Activated CD8-positive, alpha-beta memory T cell treated with anti-CD3 and anti-CD28 coated beads, Interleukin-2, amount 50 U/mL, for 1 hour (primary cell): ENCODE measurements around the gene OTOGL.
"Not testable (repeated sequence)": the region's sequence is repeated elsewhere in the genome, so short reads cannot be mapped to it uniquely, and the experiment has no call there.

Experiments used
- DNase-seq: peaks from one replicate; pipeline ENCODE4 v3.0.0-alpha.2; 2020; ENCODE audit errors: extremely low read depth

The OTOGL gene

DNA sequence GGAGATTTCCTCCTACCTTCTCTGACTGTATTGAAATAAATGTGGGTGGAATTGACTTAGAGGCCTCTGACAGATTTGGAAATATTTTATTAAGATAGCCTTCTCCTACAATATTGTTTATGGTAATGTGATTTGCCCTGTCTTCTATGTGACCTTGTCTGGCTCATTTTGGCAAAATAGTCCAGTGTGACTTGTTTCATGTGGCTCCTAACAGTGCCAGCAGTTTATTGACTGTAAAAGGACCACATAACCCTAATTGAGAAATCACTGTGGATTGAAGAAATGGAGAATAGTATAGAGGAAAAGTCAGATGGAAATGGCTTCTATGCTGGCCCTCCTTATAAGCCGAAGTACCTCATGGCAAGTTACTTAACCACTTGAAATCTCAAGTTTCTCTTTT lies 173.8 kb downstream of the OTOGL start:
- DNase-seq = no peak

- no peak for DNase-seq
Measured at GRCh38 chr12:80277732-80278131, 178.4 kb downstream of the OTOGL start.

DNA sequence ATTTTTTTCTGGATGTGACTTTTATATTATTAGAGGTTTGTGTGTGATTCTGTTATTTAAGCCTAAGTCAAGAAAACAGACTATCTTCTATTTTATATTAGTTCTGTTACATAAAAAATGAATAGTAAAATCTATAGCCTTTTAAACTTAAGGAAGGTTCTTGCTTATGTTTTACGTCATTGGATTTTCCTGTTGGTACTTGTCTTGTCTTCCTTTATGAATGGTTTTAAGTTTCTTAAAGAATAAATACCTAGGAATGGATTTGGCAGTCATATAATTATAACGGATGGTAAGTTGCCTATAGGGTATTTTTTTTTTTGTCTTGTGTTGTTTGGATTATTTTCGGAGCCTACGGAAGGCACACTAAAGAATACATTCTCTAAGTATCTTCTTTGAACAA lies 182.9 kb downstream of the OTOGL start:
- no peak for DNase-seq

DNA sequence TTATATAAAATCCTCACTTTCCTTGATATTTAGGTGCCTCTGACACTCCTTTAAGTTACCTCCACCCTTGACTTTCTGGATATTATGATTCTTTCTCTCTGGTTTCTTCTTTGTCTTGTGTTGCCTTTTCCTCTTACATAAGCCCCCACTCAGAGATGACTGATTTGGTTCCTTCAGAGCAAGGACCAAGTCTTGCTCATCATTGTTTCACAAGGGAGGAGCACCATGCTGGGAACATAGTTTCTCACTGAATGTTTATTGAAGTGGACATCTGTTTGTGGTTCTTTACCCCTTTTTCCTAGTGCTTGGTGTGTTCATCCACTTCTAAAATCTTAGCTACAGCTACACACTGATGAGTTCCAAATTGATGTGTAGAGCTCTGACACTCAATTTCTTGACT lies 183.4 kb downstream of the OTOGL start:
- DNase-seq = no peak

DNA sequence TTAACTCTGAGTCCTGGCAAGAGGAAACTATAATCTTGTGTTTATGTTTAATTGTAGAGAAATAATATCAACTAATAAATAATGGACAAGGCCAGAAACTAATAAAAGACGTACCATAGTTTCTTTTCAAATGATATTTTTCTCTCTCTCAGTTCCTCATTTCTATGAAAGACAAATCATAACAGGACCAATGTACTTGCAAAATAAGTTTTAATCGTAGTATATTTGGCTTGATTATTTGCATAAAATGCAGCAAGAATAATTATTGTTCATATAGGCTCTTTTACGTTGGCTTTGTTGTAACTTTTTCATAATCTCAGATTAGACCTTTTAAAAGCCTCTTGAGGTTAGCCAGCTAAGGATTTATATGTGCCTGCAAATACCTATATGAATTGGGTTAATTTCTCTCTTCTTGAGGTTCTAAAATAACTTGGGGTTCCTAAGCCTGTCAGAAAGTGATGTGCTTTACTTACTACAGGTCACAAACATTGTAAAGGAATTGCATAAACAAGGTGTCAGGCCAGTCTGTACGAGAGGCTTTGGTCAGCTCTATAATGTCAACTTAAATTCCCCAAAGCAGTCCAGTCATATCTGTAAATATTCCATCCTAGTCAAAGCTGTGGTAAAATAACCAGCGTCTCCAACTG lies 191.9 kb downstream of the OTOGL start:
- DNase-seq = no peak

- DNase-seq = no peak
Measured at GRCh38 chr12:80293347-80293746, 194.0 kb downstream of the OTOGL start.

GRCh38 chr12:80293759-80294158 lies 194.4 kb downstream of the OTOGL start:
- no peak for DNase-seq

DNA sequence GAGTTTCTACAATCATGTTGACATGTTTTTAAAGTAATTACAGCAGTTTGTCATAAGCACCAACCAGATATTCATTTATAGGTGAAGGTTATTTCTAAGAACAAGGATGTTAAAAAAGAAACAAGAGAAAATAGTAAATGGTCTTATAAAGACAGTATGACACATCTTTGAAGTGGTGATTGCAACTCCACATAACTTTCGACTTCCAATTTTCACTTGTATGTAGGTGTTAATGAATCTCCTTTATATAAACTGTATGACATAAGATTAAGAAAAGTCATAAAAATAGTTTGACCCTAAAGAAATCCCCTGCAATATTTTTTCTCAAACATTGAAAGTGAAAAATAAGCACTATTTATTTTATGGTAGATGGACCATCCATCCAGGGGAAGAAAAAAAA lies 199.9 kb downstream of the OTOGL start:
- DNase-seq = no peak

DNA sequence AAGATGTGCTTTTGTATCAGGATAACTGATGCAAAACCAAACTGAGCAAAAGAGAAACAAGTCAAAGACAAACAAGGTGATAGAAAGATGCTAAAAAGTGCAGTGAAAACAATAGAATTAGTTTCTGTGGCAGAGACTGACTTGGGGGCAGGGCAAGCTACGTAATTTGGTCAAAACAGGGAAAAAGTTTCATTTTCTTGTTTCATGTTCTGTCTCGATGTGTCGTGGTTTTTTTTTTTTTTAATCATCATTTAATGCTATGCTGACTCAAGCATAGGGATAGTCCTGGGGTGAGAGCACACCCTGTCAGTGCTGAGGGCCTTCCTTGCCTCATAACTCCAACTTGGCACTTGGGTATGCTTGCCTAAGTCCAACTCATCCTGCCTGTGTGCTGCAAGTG lies 200.6 kb downstream of the OTOGL start:
- DNase-seq = no peak

- not testable (repeated sequence) for DNase-seq
Measured at GRCh38 chr12:80307436-80307835, 208.1 kb downstream of the OTOGL start.

DNA sequence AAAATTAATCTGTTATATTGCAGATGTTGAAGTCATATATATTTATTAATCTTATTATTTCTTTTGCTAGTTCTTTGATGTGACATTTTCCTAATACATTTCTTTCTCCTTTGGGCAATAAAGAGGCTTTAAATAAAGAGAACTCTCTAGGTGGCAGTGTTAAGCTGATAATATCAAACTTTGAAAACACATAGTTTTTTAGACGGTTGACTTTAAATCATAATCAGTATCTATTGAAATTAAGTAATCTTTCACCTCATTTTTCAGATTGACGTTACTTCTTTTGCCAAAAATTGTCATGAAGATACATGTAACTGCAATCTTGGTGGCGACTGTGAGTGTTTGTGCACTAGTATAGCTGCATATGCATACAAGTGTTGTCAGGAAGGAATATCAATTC lies 213.9 kb downstream of the OTOGL start:
- DNase-seq = no peak

DNA sequence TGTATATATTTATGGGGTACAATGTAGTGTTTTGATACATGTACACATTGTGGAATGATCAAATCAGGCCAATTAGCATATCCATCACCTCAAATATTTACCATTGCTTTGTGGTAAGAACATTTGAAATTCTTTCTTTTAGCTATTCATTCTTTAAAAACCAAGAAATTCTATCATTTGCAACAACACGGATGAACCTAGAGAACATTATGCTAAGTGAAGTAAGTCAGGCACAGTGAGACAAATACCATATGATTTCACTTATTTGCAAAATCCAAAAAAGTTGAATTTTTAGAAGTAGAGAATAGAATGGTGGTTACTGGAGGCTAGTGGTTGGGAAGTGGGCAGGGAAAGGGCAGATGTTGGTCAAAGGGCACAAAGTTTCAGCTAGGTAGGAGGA lies 215.4 kb downstream of the OTOGL start:
- no peak for DNase-seq

- no peak for DNase-seq
Measured at GRCh38 chr12:80316222-80316621, 216.9 kb downstream of the OTOGL start.

GRCh38 chr12:80317307-80317706 lies 218.0 kb downstream of the OTOGL start:
- no peak for DNase-seq

GRCh38 chr12:80317899-80318298 lies 218.6 kb downstream of the OTOGL start:
- no peak for DNase-seq

GRCh38 chr12:80320121-80320678 lies 220.9 kb downstream of the OTOGL start:
- no peak for DNase-seq

GRCh38 chr12:80321653-80322052 lies 222.3 kb downstream of the OTOGL start:
- DNase-seq = no peak

DNA sequence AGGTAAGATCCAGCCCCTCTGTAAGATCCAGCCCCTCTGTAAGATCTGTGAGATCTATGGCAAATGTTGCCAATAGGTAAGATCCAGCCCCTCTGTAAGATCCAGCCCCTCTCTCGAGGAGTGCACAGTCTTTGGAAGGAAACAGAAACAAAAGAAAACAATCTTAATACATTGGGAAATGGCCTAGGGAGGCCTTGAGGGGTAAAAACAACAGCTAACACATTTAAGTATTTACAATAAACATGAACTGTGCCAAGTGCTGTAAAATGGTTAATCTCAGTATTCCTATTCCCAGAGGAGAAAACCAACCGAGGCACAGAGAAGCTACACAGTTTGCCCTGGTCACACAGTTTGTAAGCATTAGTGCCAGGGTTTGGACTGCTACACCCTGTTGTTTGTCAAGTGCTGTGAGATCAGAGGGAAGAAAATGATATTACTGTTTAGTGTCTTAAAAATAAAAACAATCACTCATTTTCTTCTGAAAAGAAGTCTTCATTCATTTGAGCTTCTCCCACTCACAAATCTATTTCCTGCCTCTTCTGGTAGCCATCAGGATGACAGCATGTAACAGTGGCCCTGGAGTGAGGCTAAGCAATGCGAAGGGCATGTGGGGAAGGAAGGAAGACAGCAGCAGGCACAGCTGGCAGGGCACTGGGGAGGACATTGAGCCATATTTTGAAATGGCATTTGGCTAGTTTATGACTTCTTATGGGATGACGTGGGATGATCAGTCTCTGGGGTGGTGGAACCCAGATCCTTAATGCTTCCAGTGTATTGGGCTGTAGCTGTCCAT lies 226.0 kb downstream of the OTOGL start:
- DNase-seq = no peak

DNA sequence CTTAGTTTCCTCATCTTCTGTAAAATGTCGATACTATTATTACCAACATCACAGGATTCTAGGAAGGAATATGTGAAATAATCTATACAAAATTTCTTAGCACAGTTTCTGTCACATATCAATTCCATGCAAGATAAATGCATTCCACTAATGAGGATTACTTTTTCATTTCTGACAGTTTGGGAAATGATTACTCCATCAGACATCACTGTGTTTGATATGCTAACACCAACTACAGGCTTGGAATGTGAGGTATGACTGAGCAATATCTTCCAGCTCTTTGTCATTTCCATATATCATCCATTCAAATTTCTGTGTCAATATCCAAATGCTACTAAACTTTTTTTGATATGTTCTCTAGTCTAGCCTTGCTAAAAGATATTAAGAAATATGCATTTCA lies 233.5 kb downstream of the OTOGL start:
- DNase-seq = no peak

DNA sequence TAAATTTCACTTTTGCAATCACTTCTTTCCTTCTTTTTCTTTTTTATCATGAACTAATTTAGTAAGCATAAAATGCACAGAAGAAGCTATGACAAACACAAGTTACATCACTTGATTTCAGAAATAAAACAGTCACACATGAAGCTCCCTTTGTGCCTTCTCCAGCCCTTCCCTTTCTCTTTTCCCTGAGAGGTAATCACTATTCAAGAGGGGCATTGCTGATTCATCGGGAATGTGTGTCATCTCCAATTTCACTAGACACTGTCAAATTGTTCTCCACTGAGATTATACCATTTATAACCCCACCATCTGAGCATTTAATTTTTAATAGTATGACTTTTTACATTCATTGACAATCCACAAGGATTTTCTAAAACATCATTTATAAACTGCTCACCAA lies 253.1 kb downstream of the OTOGL start:
- DNase-seq = no peak

GRCh38 chr12:80353254-80353653 lies 253.9 kb downstream of the OTOGL start:
- no peak for DNase-seq

DNA sequence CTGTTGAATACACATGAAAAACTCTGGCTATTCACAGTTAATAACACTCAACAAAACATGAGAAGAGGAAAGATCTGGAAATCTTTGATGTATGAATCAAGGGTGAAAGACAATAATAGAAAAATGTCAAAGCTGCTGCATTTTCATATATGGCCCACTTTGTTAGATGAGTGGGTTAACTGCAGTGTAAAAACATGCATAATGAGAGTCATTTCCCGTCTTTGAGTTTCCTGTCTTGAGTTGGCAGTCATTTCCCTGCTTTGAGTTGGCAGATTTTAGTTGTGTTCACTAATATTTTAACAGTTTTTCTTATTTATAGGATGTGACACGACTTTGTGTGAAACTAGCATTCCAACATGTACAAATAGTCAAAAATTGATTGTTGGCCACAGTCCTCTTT lies 256.8 kb downstream of the OTOGL start:
- DNase-seq = no peak

GRCh38 chr12:80359703-80360102 lies 260.4 kb downstream of the OTOGL start:
- no peak for DNase-seq
